Right lobe of liver (tissue), 4 donors: ENCODE results near the gene HMGCL.

Experiments
- CTCF ChIP-seq, 4 donors: fragments of 200-600 bp in 3 of 4; fragments of 450-650 bp in 1 of 4; IDR thresholded peaks; one replicate each; pipeline versions ENCODE4 v1.5.1 to v1.8.0; 2016 to 2022; ENCODE audit warnings: antibody characterized with exemption in 4 of 4, mild to moderate bottlenecking in 2 of 4
- POLR2A ChIP-seq: fragments of 450-650 bp; IDR thresholded peaks from one replicate; pipeline ENCODE4 v1.6.1; 2017; ENCODE audit warnings: antibody characterized with exemption, mild to moderate bottlenecking
- donor health status: DM: no; HTN: no; CAD: no.
- donor health status: DM: no; HTN: no; CAD: no.
- donor health status: DM: no; HTN: yes; CAD: no.

GRCh38 chr1:23845163-23845562 lies 19.9 kb upstream of the HMGCL start:
- no peak for TF ChIP-seq POLR2A
- TF ChIP-seq CTCF (IDR thresholded peaks at IDR 0.05), result no peak
